HUES48 (cell line): Measurements from ENCODE around the gene ADNP.
A peak's percentile ranks its signal among the peaks of the same experiment; 100 is the strongest.

Experiments used
- H3K27ac ChIP-seq: one replicate; pipeline ENCODE4 v1.7.0; 2013; ENCODE audit warnings: low read depth, low read length, inconsistent platforms
- H3K27me3 ChIP-seq: 2 replicates; pipeline ENCODE4 v1.6.1; 2013; ENCODE audit warnings: mild to moderate bottlenecking, low read length; ENCODE audit not compliant: control insufficient read depth, insufficient read depth
- H3K36me3 ChIP-seq: 2 replicates; pipeline ENCODE4 v1.6.1; 2013; ENCODE audit warnings: low read length; ENCODE audit not compliant: control insufficient read depth, insufficient read depth
- H3K4me1 ChIP-seq: 2 replicates; pipeline ENCODE4 v1.6.1; 2013; ENCODE audit warnings: mild to moderate bottlenecking, low read length; ENCODE audit not compliant: control insufficient read depth, insufficient read depth
- H3K4me3 ChIP-seq: 2 replicates; pipeline ENCODE4 v1.5.1; 2013; ENCODE audit warnings: mild to moderate bottlenecking, low read depth, low read length
- H3K9ac ChIP-seq: 2 replicates; pipeline ENCODE4 v1.6.1; 2013; ENCODE audit warnings: mild to moderate bottlenecking, low read depth, low read length, moderate library complexity
- H3K9me3 ChIP-seq: 2 replicates; pipeline ENCODE4 v1.6.1; 2013; ENCODE audit warnings: low read length; ENCODE audit not compliant: control insufficient read depth, insufficient read depth

ADNP gene

GRCh38 chr20:50868509-50869495 is 62.4 kb downstream of the ADNP start:
- no peaks in the 10 kb centered on the region for H3K9me3 ChIP-seq
- no peaks in the 10 kb centered on the region for H3K27me3 ChIP-seq
- no peak overlapping the region for H3K4me3 ChIP-seq
- H3K27ac ChIP-seq = peak overlapping the region; percentile 34
- H3K4me1 ChIP-seq = peaks cover 24% of the 10 kb centered on the region
- H3K9ac ChIP-seq = no peak overlapping the region
- H3K36me3 ChIP-seq = no peaks in the 10 kb centered on the region

- Histone ChIP-seq H3K27me3 (no peaks in the 10 kb centered on the region), H3K36me3 (no peaks in the 10 kb centered on the region), H3K27ac (no peak overlapping the region), H3K9ac (no peak overlapping the region), H3K4me3 (no peak overlapping the region), H3K4me1 (peaks cover 27% of the 10 kb centered on the region), H3K9me3 (no peaks in the 10 kb centered on the region)
These were observed 63.4 kb downstream of the ADNP start for GRCh38 chr20:50867805-50868204.

GRCh38 chr20:50866831-50867230 is 64.4 kb downstream of the ADNP start:
- H3K27me3 ChIP-seq = no peaks in the 10 kb centered on the region
- H3K27ac ChIP-seq = no peak overlapping the region
- H3K9me3 ChIP-seq = no peaks in the 10 kb centered on the region
- no peaks in the 10 kb centered on the region for H3K36me3 ChIP-seq
- H3K9ac ChIP-seq = no peak overlapping the region
- no peak overlapping the region for H3K4me3 ChIP-seq
- H3K4me1 ChIP-seq = peaks cover 33% of the 10 kb centered on the region

GRCh38 chr20:50866036-50866685 is 65.1 kb downstream of the ADNP start:
- H3K36me3 ChIP-seq = no peaks in the 10 kb centered on the region
- H3K4me3 ChIP-seq = no peak overlapping the region
- H3K27me3 ChIP-seq = no peaks in the 10 kb centered on the region
- peaks cover 26% of the 10 kb centered on the region for H3K4me1 ChIP-seq
- H3K9me3 ChIP-seq = no peaks in the 10 kb centered on the region
- H3K27ac ChIP-seq = no peak overlapping the region
- H3K9ac ChIP-seq = no peak overlapping the region

GRCh38 chr20:50865591-50865990 is 65.6 kb downstream of the ADNP start:
- Histone ChIP-seq H3K36me3 (no peaks in the 10 kb centered on the region), H3K9ac (no peak overlapping the region), H3K4me1 (peaks cover 23% of the 10 kb centered on the region), H3K4me3 (no peak overlapping the region), H3K27ac (no peak overlapping the region), H3K27me3 (no peaks in the 10 kb centered on the region), H3K9me3 (no peaks in the 10 kb centered on the region)

GRCh38 chr20:50865114-50865513 is 66.1 kb downstream of the ADNP start:
- peaks cover 18% of the 10 kb centered on the region for H3K4me1 ChIP-seq
- H3K27ac ChIP-seq = no peak overlapping the region
- no peak overlapping the region for H3K4me3 ChIP-seq
- no peaks in the 10 kb centered on the region for H3K9me3 ChIP-seq
- no peaks in the 10 kb centered on the region for H3K27me3 ChIP-seq
- H3K9ac ChIP-seq = no peak overlapping the region
- no peaks in the 10 kb centered on the region for H3K36me3 ChIP-seq

GRCh38 chr20:50862546-50862945 is 68.7 kb downstream of the ADNP start:
- H3K27ac ChIP-seq = no peak overlapping the region
- peaks cover 15% of the 10 kb centered on the region for H3K4me1 ChIP-seq
- no peaks in the 10 kb centered on the region for H3K27me3 ChIP-seq
- H3K9me3 ChIP-seq = no peaks in the 10 kb centered on the region
- H3K36me3 ChIP-seq = no peaks in the 10 kb centered on the region
- no peak overlapping the region for H3K9ac ChIP-seq
- no peak overlapping the region for H3K4me3 ChIP-seq

GRCh38 chr20:50861012-50861411 is 70.2 kb downstream of the ADNP start:
- Histone ChIP-seq H3K9me3 (no peaks in the 10 kb centered on the region), H3K36me3 (no peaks in the 10 kb centered on the region), H3K27ac (no peak overlapping the region), H3K4me3 (no peak overlapping the region), H3K9ac (no peak overlapping the region), H3K27me3 (no peaks in the 10 kb centered on the region), H3K4me1 (peaks cover 18% of the 10 kb centered on the region)

- Histone ChIP-seq H3K4me3 (no peak overlapping the region), H3K27ac (no peak overlapping the region), H3K4me1 (peaks cover 20% of the 10 kb centered on the region)
These were observed 72.1 kb downstream of the ADNP start for GRCh38 chr20:50859161-50859560.

GRCh38 chr20:50858525-50858924 is 72.7 kb downstream of the ADNP start:
- H3K9ac ChIP-seq = no peak overlapping the region
- H3K27me3 ChIP-seq = no peaks in the 10 kb centered on the region
- H3K4me1 ChIP-seq = peaks cover 14% of the 10 kb centered on the region
- H3K27ac ChIP-seq = no peak overlapping the region
- H3K36me3 ChIP-seq = no peaks in the 10 kb centered on the region
- H3K9me3 ChIP-seq = no peaks in the 10 kb centered on the region
- H3K4me3 ChIP-seq = no peak overlapping the region

More at GRCh38 chr20:50859161-50859560, 72.1 kb downstream of the ADNP start:
- Histone ChIP-seq H3K27me3 (no peaks in the 10 kb centered on the region), H3K9ac (no peak overlapping the region), H3K36me3 (no peaks in the 10 kb centered on the region), H3K9me3 (no peaks in the 10 kb centered on the region)

GRCh38 chr20:50857348-50857747 is 73.9 kb downstream of the ADNP start:
- Histone ChIP-seq H3K4me3 (no peak overlapping the region), H3K27ac (no peak overlapping the region), H3K9me3 (no peaks in the 10 kb centered on the region), H3K4me1 (peaks cover 9% of the 10 kb centered on the region), H3K36me3 (no peaks in the 10 kb centered on the region), H3K27me3 (no peaks in the 10 kb centered on the region), H3K9ac (no peak overlapping the region)
